HG02973 (cell line): Measurements from ENCODE around the gene DGAT2.
A peak's percentile ranks its signal among the peaks of the same experiment; 100 is the strongest.

Experiments
- ATAC-seq: cut with Tn5 transposase; IDR thresholded peaks from one replicate; pipeline ENCODE4 v1.9.1; 2021; ENCODE audit warnings: moderate library complexity; ENCODE audit not compliant: unreplicated experiment

Gene DGAT2

DNA sequence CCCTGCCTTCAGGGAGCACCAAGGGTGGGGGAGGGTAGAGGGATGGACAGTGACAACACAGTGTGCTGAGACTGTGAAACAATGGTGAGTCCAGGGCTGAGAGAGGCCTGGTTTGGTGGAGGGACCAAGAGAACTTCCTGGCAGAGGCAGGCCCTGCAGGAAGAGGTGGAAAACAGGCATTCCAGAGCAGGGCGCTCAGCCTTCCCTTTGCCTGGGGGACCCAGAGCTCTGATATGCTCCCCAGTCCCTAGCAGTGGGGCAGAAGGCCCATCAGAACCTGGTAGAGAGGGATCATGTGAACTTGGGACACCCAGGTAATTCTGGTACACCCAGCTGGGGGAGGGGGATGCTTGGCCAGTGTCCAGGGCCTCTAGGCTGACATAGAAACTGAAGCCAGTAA is 29.2 kb downstream of the DGAT2 start:
- no peak for ATAC-seq

DNA sequence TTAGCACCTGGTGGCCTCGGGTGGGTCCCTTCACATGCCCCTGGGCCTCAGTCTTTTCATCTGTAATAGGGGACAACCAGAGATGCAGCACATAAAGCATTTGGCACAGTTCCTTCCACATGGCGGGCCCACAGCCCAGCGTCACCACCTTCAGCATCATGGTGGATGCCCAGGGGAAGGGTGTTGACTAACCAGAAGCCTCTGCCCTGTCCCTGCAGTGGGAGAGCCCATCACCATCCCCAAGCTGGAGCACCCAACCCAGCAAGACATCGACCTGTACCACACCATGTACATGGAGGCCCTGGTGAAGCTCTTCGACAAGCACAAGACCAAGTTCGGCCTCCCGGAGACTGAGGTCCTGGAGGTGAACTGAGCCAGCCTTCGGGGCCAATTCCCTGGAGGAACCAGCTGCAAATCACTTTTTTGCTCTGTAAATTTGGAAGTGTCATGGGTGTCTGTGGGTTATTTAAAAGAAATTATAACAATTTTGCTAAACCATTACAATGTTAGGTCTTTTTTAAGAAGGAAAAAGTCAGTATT is 31.6 kb downstream of the DGAT2 start:
- ATAC-seq, result no peak

DNA sequence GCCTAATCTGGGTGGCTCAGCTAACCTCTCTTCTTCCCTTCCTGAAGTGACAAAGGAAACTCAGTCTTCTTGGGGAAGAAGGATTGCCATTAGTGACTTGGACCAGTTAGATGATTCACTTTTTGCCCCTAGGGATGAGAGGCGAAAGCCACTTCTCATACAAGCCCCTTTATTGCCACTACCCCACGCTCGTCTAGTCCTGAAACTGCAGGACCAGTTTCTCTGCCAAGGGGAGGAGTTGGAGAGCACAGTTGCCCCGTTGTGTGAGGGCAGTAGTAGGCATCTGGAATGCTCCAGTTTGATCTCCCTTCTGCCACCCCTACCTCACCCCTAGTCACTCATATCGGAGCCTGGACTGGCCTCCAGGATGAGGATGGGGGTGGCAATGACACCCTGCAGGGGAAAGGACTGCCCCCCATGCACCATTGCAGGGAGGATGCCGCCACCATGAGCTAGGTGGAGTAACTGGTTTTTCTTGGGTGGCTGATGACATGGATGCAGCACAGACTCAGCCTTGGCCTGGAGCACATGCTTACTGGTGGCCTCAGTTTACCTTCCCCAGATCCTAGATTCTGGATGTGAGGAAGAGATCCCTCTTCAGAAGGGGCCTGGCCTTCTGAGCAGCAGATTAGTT is 32.3 kb downstream of the DGAT2 start:
- ATAC-seq, result no peak

DNA sequence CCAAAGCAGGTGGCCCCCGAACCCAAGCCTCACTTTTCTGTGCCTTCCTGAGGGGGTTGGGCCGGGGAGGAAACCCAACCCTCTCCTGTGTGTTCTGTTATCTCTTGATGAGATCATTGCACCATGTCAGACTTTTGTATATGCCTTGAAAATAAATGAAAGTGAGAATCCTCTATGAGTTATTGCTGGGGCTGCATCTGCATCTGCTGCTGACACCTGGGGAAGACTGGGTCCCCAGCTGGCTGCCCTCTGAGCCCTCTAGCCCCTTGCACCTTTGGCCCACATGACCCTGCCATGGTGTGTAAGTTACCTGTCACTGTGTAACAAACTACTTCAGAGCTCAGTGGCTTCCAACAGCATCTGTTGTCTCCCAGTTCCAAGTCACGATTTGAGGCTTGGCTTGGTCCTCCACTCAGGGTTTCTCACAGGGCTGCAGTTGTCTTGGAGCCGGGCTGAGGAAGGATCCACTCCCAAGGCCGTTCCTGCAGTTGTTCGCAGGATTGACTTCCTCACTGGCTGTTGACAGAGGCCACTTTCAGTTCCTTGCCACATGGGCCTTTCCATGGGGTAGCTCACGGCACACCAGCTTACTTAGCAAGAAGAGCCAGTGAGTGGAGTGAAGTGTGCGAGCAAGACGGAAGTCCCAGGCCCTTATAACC is 32.9 kb downstream of the DGAT2 start:
- ATAC-seq, result no peak

DNA sequence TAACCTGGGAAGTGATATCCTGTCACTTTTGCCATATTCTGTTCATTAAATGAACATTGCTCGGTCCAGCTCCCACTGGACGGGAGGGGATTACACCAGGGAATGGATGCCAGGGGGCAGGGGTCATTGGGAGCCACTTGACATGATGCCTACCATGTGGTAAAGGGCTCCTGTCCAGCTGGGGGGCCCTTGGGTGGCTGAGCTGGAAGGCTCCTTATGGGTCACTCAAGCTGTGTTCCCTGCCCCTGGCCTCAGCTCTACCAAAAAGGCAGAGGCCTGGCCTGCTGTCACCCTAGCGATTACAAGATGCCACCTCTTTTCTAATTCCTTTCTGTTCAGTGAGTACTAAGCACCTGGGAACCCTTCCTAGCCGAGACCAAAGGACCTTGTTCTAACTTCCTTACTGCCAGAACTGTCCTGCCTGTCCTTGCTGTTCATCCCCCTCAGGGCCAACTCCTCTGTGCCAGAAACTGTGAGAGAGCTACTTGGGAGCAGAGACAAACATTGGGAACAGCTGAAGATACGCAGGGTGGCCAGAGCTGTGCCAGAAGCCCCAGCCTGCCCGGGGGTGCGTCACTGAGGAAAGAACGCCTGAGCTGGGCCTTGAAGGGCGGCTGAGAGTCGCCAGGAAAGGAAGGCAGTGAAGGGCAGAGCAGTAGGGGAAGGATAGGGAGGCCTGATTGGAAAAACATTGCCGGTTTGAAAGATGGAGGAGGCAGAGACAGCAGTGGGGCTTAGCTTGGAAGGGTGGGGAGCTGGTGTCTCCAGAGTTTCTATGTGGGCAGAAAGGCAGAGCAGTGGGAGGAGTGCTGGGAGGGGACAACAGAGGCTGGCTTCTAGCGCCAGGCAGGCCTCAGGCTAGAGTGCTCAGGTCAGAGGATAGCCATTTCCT is 33.7 kb downstream of the DGAT2 start:
- ATAC-seq, result no peak

DNA sequence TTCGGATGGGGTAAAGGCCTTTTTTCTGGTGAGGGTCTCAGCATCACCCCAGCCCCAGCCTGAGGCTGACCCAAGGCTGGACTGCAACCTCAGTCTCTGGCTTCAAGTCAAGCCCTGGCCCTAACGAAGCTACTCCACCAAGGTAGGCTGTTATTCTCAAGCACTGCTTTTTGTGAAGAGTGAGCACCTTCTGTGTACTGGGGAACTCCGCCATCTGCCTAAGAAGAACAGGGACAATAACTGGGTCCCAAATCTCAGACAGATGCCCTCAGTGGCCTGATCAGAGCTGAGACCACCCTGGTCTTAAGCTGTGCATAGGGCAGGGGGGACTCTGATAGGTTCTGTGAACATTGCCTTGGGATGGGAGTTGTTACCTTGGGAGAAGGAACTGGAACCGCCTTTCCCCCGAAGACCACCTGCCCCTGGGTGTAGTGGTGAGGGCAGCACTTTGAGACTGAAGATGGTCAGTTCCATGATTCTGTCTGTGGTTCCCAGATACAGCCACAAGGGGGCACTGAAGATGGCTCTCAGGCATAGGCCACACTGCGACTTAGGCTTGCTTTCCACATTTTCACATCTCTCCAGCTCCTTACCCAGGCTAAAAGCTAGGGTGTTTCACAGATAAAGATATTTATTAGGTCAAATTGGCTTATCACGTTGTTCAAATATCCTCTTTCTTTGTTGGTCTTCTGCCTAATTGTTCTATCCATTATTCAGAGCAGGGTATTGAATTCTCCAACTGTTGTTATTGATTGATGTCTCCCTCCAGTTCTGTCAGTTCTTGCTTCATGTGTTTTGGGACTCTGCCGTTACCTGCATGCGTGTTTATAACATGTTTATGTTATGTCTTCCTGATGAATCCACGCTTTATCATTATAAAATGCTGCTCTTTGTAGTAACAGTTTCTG is 34.6 kb downstream of the DGAT2 start:
- peak; percentile 61 for ATAC-seq

DNA sequence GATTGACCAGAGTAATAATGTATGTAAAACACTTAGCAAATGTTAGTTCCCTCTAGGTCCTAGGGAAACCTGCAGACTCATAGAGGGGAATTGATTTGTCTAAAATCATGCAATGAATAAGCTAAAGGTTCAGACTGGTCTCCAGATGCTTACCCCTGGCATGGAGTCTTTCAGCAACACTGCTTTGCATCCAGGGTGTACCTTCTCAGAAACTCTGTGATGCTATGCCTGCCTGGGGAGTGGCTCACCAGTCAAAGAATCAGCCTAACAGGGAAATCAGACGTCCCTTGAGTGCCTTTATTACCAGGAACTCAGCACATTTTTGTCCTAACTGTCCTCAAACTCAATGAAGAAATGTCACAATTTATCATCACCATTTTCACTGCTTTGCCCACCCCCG is 40.5 kb downstream of the DGAT2 start:
- no peak for ATAC-seq

DNA sequence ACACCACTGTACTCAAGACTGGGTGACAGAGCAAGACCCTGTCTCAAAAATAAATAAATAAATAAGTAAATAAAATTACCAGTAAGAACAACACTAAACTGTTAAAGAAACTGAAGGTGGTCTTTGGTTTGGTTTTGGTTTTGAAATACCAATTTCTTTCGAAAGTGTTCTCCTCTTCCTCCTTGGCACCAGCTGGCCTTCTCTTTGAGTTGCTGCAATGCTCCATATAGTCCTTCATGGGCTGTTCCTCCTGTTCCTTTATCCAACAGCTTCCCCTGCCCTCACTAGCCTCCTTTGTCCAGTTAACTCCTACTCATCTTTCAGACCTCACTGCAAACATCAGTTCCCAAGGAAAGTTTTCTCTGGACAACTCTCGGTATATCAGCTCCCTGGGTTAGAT is 41.4 kb downstream of the DGAT2 start:
- ATAC-seq, result no peak

DNA sequence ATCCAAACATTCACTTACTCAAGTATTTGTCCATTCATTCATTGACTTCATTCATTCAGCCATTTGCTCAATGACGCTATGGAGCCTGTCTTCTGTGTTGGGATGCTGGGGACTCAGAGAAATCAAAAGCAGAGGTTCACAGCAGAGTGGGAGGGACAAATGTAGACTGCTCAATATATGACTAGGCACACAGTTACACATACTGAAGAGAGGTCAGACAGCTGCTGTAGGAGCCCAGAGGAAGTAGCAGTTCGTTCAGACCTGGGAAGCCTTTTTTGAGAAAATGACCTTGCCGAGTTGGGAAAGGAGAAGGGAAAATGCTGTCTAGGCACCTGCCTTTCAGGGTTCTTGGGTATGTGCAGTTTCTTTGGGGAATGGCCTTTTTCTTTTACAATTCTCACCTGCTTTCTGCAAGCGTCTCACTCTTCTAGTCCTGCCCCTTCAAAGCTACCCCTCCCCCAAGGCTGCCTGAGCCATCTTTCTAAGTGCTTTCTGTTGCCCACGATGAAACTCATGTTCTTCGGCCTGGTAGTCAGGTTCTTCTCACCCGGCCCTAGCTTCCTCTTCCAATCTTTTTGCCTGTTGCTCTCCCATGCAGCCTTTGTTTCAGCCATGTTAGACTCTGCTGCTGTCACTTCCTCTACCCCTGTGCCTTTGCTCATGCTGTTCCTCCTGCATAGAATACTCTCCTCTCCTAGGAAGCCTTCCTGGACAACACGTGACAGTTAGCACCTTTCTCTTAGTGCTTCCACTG is 42.2 kb downstream of the DGAT2 start:
- peak; percentile 29 for ATAC-seq

DNA sequence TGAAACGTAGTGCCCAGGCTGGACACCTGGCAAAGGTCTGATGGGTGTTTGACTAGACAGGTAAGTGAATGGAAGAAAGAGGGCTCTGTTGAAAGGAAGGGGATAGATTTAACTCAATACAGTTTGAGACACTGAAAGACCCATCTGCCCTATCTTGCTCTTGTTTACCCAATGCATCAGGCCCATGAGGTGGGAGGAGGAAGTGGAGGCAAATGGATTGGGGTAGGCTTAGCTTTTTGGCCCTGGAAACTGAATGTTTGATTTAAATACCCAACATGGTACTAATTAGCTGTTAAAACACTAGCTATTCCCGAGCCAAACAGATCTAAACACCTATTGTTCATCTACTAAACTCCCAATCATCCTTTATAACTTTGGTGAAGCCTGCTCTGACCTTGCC is 42.9 kb downstream of the DGAT2 start:
- no peak for ATAC-seq

DNA sequence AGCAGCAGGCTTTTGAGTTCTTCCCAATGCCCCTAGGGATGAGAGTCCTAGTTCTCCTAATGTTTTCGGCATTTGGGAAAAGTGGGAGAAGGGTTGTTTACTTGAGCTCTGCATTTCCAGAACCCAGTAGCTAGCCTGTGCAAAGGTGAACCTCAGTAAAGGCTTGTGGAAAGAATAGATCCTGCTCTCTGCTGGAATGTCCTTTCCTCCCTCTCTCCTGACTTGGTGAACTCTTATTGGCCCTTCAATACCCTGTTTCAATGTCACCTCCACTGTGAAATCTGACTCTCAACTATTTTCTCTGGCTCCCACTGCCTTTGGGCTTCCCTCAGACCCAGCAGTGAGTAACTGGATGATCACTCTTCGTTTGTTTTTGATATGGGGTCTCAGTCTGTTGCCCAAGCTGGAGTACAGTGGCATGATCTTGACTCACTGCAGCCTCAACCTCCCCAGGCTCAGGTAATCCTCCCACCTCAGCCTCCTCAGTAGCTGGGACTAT is 44.0 kb downstream of the DGAT2 start:
- ATAC-seq, result no peak

DNA sequence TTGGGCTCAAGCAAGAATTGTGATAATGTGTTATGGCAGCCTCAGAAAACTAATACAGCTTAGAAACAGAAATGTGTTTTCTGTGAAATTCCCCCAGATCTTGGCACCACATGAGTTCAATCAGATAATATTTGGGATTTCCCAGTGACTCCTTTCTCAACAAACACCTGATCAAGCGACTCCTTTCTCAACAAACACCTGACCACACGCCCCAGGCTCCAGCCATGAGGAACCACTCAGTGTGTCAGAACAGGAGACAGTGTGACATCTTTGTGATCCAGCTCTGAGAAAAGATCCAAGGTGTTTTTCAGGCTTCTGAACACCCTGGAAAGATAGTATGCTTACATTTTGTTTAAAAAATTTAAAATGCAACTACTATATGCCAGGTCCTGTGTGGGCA is 44.5 kb downstream of the DGAT2 start:
- ATAC-seq, result no peak

DNA sequence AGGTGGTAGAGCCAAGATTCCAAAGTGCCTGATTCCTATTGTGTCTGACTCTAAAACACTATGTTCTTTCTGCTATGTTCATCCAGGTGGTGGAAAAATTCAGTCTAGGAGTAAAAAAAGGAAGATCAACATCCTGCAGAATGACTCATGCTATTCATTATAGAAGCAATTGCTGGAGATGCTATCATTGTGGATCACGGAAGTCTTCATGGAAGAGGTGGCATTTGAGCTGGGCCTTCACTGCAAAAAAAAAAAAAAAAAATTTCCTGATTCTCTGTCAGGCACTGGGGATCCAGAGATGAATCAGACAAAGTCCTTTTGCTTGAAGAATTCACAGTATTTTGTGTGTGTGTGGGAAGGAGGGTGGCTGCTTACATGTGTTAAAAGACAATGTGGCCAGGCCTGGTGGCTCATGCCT is 45.1 kb downstream of the DGAT2 start:
- ATAC-seq, result no peak

DNA sequence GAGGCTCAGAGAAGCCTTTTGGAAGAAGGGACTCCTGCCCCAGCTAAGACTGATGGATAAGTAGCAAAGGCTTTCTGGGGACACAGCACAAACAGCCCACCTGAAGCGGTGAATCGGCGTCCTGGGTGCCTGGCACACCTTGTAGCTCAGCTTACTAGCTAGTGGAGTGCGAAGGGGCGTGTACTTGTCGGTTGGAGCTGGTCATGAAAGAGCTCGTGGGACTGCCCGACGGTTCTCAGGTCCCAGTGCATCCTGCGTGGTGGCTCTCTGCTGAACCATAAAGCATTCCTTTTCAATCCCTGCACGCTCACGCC is 45.7 kb downstream of the DGAT2 start:
- peak; percentile 18 for ATAC-seq

DNA sequence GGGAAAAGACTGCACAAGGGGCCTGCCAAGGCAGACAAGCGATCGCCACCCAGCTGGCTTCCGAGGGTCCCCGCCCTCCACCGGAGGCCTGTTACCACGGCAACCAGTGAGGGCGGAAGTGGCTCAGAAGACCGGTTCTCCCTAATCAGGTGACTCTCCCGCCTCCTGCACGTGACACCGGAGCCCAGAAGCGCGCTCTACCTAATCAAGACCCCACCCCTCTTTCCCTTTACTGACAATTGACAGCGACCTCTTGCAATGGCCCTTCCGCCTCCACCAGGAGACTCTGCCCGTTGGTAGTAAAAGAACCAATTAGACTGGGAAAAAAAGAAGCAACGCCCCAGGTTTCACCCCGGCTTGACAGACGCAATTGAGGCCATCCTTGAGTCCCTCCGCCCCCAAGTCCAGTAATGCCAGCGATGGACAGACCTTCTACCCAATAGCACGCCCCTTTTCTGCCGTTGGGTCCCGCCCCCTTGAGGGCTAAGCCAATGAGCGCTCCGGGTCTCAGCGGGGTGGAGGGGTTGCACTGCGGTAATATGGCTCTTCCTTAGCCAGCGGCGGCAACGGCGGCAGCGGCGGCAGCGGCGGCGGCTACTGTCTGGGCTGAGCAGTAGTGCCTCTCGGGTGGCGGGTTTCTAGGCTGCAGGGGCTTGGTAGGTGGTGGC is 46.2 kb downstream of the DGAT2 start, which contains the start of gene UVRAG:
Gene UVRAG (plus strand): TSS at position 534 of the 668 bp plus-strand sequence. CDS start 198 bp downstream, outside the sequence.
- ATAC-seq, result peak; percentile 63

DNA sequence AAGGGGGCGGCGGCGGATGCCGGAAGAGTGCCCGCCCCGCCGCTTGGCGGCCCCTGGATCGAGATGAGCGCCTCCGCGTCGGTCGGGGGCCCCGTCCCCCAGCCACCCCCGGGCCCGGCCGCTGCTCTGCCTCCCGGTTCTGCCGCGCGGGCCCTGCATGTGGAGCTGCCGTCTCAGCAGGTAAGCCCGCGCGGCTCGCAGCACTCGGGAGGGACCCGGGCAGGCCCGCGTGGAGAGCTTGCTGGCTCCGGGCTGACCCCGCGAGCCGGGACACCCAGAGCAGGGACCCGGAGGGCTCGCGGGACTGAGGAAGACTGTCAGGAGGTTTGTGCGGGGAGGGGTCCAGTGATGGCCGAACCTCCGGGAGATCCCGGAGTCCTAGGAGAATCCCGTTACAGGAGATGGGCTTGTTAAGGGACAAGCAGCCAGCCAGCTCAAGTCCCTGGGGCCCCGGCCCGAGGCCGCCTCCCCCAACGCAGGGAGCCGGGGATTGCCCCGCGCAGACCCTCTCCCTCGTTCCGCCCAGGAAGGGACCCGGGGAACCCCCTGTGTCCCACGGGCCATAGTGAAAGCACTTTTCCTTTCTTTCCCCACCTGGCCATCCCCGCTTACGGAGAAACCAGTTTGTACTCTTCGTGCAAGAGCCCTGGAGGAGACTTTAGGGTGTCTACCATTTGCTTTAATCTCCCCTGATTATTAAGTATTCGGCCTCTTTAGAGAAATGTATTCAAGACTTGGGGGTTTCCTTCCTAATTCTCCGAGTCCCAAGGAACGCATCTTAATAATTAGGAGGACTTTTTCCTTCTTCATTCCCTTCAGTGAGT is 47.0 kb downstream of the DGAT2 start:
- peak; percentile 24 for ATAC-seq

DNA sequence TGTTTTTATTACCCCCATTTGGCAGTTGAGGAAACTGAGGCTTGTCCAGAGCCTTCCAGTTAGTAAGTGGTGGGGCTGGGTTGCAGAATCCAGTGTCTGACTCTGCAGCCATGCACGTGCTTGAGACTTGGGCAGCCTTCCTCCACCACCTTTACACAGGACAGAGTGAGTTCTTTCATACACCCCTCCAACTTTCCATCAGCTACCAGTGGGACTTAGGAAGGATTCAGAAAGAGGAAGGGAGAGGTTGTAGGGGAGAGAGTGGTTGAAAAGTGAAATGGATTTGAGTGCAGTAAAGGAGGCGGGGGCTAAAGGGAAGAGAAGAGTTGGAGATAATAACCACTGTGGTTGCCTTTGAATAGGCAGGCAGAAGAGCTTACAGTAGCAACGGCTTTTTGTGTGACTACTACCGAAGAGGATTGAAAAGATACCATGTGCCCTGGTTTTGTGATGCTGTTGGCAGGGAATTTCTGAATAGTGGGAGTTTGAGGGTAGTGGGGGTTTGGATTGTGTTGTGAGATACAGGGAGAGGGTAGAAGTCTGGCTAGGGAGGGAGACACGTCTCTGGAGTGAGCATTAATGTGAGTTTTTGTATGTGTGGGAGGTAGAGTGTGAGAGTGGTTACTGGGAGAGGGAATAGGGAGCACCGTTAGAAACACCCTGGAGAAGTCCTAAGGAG is 48.1 kb downstream of the DGAT2 start:
- no peak for ATAC-seq

DNA sequence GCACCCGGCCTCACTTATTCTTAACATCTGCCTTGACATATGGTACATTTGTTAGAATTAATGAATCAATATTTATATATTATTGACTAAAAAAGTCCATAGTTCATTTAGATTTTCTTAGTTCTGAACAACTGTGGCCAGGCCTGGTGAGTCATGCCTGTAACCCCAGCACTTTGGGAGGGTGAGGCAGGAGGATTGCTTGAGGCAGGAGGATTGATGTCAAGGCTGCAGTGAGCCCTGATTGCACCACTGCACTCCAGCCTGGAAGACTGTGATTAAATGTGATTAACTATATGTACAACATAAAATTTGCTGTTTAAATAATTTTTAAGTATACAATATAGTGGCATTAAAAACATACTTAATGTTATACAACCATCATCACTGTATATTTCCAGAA is 52.1 kb downstream of the DGAT2 start:
- ATAC-seq, result no peak
